Ovary (tissue), 3 donors: ENCODE measurements around the gene DELE1.

Experiments used
- POLR2A ChIP-seq: fragments of 450-650 bp; IDR thresholded peaks from one replicate; pipeline ENCODE4 v1.6.1; 2017; ENCODE audit warnings: antibody characterized with exemption, mild to moderate bottlenecking, moderate library complexity
- TF ChIP-seq, protein P1 (sequence below), 3 donors: fragments of 450-650 bp in 2 of 3; fragments of 200-600 bp in 1 of 3; IDR thresholded peaks; one replicate each; pipeline versions ENCODE4 v1.5.1 to v1.8.0; 2016 to 2022; ENCODE audit warnings: antibody characterized with exemption in 3 of 3, mild to moderate bottlenecking in 1 of 3
- donor health status: DM: no; HTN: no; CAD: no.

DNA sequence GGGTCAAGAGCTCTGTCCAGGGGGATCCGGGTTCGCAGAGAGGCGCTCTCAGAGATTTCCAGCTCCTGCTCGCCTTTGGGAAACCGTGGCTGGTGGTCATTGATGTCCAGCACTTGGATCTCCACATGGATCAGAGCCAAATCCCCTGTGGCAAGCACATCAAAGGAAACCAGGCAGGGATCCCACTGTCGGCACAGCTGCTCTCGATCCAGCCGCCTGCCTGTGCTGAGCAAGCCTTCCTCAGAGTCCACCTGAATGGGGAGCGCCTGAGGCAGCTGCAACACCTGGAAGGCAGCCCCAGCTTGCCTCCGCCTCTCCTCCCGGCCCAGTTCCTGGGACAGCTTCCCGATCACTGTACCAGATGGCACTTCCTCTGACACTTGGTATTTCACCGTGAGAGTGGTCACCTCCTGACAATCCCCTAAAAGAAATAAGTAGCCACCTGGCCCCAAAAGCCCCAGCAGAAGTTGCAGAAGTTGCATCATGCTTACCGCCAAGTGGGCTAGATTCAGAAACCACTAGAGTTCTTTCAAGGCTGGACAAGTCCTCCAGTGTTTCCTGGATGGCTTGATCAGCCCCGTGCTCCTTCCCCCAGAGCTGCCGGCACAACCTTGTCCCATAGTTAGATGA lies 33.8 kb downstream of the DELE1 start:
- TF ChIP-seq, protein P1, sequence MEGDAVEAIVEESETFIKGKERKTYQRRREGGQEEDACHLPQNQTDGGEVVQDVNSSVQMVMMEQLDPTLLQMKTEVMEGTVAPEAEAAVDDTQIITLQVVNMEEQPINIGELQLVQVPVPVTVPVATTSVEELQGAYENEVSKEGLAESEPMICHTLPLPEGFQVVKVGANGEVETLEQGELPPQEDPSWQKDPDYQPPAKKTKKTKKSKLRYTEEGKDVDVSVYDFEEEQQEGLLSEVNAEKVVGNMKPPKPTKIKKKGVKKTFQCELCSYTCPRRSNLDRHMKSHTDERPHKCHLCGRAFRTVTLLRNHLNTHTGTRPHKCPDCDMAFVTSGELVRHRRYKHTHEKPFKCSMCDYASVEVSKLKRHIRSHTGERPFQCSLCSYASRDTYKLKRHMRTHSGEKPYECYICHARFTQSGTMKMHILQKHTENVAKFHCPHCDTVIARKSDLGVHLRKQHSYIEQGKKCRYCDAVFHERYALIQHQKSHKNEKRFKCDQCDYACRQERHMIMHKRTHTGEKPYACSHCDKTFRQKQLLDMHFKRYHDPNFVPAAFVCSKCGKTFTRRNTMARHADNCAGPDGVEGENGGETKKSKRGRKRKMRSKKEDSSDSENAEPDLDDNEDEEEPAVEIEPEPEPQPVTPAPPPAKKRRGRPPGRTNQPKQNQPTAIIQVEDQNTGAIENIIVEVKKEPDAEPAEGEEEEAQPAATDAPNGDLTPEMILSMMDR (IDR thresholded peaks at IDR 0.05) = no peak
- no peak for TF ChIP-seq POLR2A
